Hepatocyte (in vitro differentiated cells): ENCODE results near the gene VAMP1.

Experiments
- CTCF ChIP-seq: fragments of 200-600 bp; sonication (generic); IDR thresholded peaks from 2 replicates; pipeline ENCODE4 v1.5.1; 2016; ENCODE audit warnings: antibody characterized with exemption, mild to moderate bottlenecking; ENCODE audit not compliant: poor library complexity
- EZH2 ChIP-seq: fragments of 200-600 bp; sonication (generic); IDR thresholded peaks from 2 replicates; pipeline ENCODE4 v1.6.1; 2016; ENCODE audit warnings: antibody characterized with exemption, mild to moderate bottlenecking, borderline replicate concordance

- TF ChIP-seq CTCF (no peak), EZH2 (no peak)
Observed at GRCh38 chr12:6432991-6433390, 37.5 kb downstream of the VAMP1 start.
